ENCODE data around the gene PAFAH1B1.

Gene PAFAH1B1

DNA sequence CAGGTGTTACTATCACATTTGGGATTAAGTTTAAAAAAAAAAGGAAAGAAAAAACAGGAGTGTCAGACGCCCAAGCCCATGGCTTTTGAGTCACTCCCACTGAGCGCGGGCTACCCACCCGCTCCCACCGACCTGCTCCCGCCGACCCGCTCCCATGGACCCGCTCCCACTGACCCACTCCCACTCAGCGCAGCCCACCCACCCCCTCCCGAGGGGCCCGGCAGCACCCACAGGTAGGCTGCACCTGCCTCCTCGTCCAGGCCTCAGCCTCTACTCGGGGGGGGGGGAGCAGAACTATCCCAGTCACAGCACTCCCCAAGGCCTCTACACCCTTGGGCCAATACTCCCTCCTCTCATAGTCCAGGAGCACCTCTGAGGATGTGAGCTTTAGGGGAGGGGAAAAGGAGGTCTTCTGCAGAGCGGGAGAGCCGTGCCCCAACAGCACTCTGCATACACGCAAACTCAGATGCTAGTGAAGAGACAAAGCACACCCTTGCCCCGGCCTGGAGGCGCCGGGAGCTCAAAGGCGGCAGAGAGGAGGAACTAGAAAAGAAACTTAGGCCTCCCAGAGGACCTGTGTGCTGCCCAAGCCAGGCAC is 115.2 kb downstream of the PAFAH1B1 start:
- peaks cover 5 to 15% of the 10 kb centered on the region in 2 experiments for H3K36me3 ChIP-seq (ENCODE audit: control insufficient read depth in 1 of 2, insufficient read depth in 2 of 2, low read depth in 1 of 2, low read length in 2 of 2)
- no peak overlapping the region for H2BK12ac ChIP-seq (ENCODE audit: low read length in 2 of 2)
- peak overlapping the region in 1 of 2 experiments; percentile 93 for H3K4me3 ChIP-seq (ENCODE audit: insufficient read depth in 1 of 2, low read depth in 1 of 2, low read length in 2 of 2)
- H2BK5ac ChIP-seq (ENCODE audit: low read depth, low read length, poor library complexity, severe bottlenecking) = no peak overlapping the region
- 96% methylated on average over 15 of the region's 21 CpGs for WGBS
- no peaks in the 10 kb centered on the region for H3K9me3 ChIP-seq (ENCODE audit: control insufficient read depth, low read length)
- no peak overlapping the region for H2BK15ac ChIP-seq (ENCODE audit: low read depth, poor library complexity, severe bottlenecking)
- no peak overlapping the region for H3K4ac ChIP-seq (ENCODE audit: low read depth in 1 of 2, low read length in 2 of 2)
- H3K4me2 ChIP-seq (ENCODE audit: low read length, poor library complexity, severe bottlenecking) = no peak overlapping the region
- H3K18ac ChIP-seq (ENCODE audit: low read depth in 1 of 2, low read length in 2 of 2) = no peak overlapping the region
- peak overlapping the region; percentile 87 for H3K9ac ChIP-seq (ENCODE audit: low read length)
- no peak overlapping the region for H4K91ac ChIP-seq (ENCODE audit: low read length)
- no peak overlapping the region for H2AFZ ChIP-seq (ENCODE audit: low read depth, low read length)
- H3K14ac ChIP-seq (ENCODE audit: low read length in 2 of 2) = no peak overlapping the region
- no peaks in the 10 kb centered on the region for H3K27me3 ChIP-seq (ENCODE audit: control insufficient read depth in 1 of 2, insufficient read depth in 1 of 2, low read length in 2 of 2)
- no peak overlapping the region for H2BK120ac ChIP-seq (ENCODE audit: low read depth, low read length)
- peak overlapping the region; percentile 28 for H2AK5ac ChIP-seq (ENCODE audit: low read length, severe bottlenecking)
- H3K79me1 ChIP-seq (replicated peaks; ENCODE audit: low read length, poor library complexity, severe bottlenecking) = peaks cover 30% of the 10 kb centered on the region
- H3K27ac ChIP-seq (ENCODE audit: low read length, poor library complexity, severe bottlenecking) = no peak overlapping the region
- peaks cover 73% of the 10 kb centered on the region for H3K4me1 ChIP-seq (ENCODE audit: control insufficient read depth, insufficient read depth, low read depth, low read length)
- no peak overlapping the region for H3K23ac ChIP-seq (ENCODE audit: low read length in 2 of 2)
- H4K8ac ChIP-seq (ENCODE audit: low read length) = no peak overlapping the region
- no peak for DNase-seq

- Histone ChIP-seq H2BK15ac (ENCODE audit: low read depth, poor library complexity, severe bottlenecking) (no peak overlapping the region), H3K9ac (ENCODE audit: low read length) (peak overlapping the region; percentile 87), H2AK5ac (ENCODE audit: low read length, severe bottlenecking) (no peak overlapping the region), H4K91ac (ENCODE audit: low read length) (no peak overlapping the region), H3K9me3 (ENCODE audit: control insufficient read depth, low read length) (no peaks in the 10 kb centered on the region), H2BK120ac (ENCODE audit: low read depth, low read length) (no peak overlapping the region), H3K27me3 (ENCODE audit: control insufficient read depth in 1 of 2, insufficient read depth in 1 of 2, low read length in 2 of 2) (no peaks in the 10 kb centered on the region), H3K4me1 (ENCODE audit: control insufficient read depth, insufficient read depth, low read depth, low read length) (peaks cover 72% of the 10 kb centered on the region), H3K79me1 (replicated peaks; ENCODE audit: low read length, poor library complexity, severe bottlenecking) (peaks cover 25% of the 10 kb centered on the region), H3K27ac (ENCODE audit: low read length, poor library complexity, severe bottlenecking) (no peak overlapping the region), H3K14ac (ENCODE audit: low read length in 2 of 2) (no peak overlapping the region), H4K8ac (ENCODE audit: low read length) (no peak overlapping the region), H3K4ac (ENCODE audit: low read depth in 1 of 2, low read length in 2 of 2) (no peak overlapping the region), H2BK5ac (ENCODE audit: low read depth, low read length, poor library complexity, severe bottlenecking) (no peak overlapping the region), H2BK12ac (ENCODE audit: low read length in 2 of 2) (no peak overlapping the region), H3K36me3 (ENCODE audit: control insufficient read depth in 1 of 2, insufficient read depth in 2 of 2, low read depth in 1 of 2, low read length in 2 of 2) (peaks cover 0 to 10% of the 10 kb centered on the region in 2 experiments), H3K18ac (ENCODE audit: low read depth in 1 of 2, low read length in 2 of 2) (no peak overlapping the region), H2AFZ (ENCODE audit: low read depth, low read length) (no peak overlapping the region), H3K4me3 (ENCODE audit: insufficient read depth in 1 of 2, low read depth in 1 of 2, low read length in 2 of 2) (peak overlapping the region in 1 of 2 experiments; percentile 93), H3K4me2 (ENCODE audit: low read length, poor library complexity, severe bottlenecking) (no peak overlapping the region), H3K23ac (ENCODE audit: low read length in 2 of 2) (no peak overlapping the region)
- WGBS = 83% methylated on average over 10 of the region's 10 CpGs
- DNase-seq = no peak
These were observed 115.8 kb downstream of the PAFAH1B1 start for GRCh38 chr17:2709183-2709661.

- Histone ChIP-seq H2BK15ac (ENCODE audit: low read depth, poor library complexity, severe bottlenecking) (no peak overlapping the region), H4K8ac (ENCODE audit: low read length) (peak overlapping the region; percentile 74), H3K4ac (ENCODE audit: low read depth in 1 of 2, low read length in 2 of 2) (peak overlapping the region in 1 of 2 experiments; percentile 26), H3K4me1 (ENCODE audit: control insufficient read depth, insufficient read depth, low read depth, low read length) (peaks cover 63% of the 10 kb centered on the region), H3K18ac (ENCODE audit: low read depth in 1 of 2, low read length in 2 of 2) (peak overlapping the region in 1 of 2 experiments; percentile 5), H3K4me3 (ENCODE audit: insufficient read depth in 1 of 2, low read depth in 1 of 2, low read length in 2 of 2) (peak overlapping the region; percentile 87 to 93), H3K9ac (ENCODE audit: low read length) (peak overlapping the region; percentile 87), H2BK120ac (ENCODE audit: low read depth, low read length) (no peak overlapping the region), H4K91ac (ENCODE audit: low read length) (no peak overlapping the region), H2AFZ (ENCODE audit: low read depth, low read length) (no peak overlapping the region), H2BK5ac (ENCODE audit: low read depth, low read length, poor library complexity, severe bottlenecking) (no peak overlapping the region), H3K4me2 (ENCODE audit: low read length, poor library complexity, severe bottlenecking) (peak overlapping the region; percentile 96), H3K23ac (ENCODE audit: low read length in 2 of 2) (no peak overlapping the region), H2BK12ac (ENCODE audit: low read length in 2 of 2) (peak overlapping the region in 1 of 2 experiments; percentile 15), H3K27me3 (ENCODE audit: control insufficient read depth in 1 of 2, insufficient read depth in 1 of 2, low read length in 2 of 2) (no peaks in the 10 kb centered on the region), H2AK5ac (ENCODE audit: low read length, severe bottlenecking) (no peak overlapping the region), H3K36me3 (ENCODE audit: control insufficient read depth in 1 of 2, insufficient read depth in 2 of 2, low read depth in 1 of 2, low read length in 2 of 2) (peaks cover 0 to 3% of the 10 kb centered on the region in 2 experiments), H3K79me1 (replicated peaks; ENCODE audit: low read length, poor library complexity, severe bottlenecking) (peaks cover 15% of the 10 kb centered on the region), H3K9me3 (ENCODE audit: control insufficient read depth, low read length) (no peaks in the 10 kb centered on the region), H3K14ac (ENCODE audit: low read length in 2 of 2) (no peak overlapping the region), H3K27ac (ENCODE audit: low read length, poor library complexity, severe bottlenecking) (no peak overlapping the region)
- 68% methylated on average over 16 of the region's 16 CpGs for WGBS
- DNase-seq = peak; percentile 30
These were observed 116.8 kb downstream of the PAFAH1B1 start for GRCh38 chr17:2710071-2710802.

Data from mesenchymal stem cell (in vitro differentiated cells and primary cell).